ENCODE data around the gene C18orf63.

C18orf63 gene

DNA sequence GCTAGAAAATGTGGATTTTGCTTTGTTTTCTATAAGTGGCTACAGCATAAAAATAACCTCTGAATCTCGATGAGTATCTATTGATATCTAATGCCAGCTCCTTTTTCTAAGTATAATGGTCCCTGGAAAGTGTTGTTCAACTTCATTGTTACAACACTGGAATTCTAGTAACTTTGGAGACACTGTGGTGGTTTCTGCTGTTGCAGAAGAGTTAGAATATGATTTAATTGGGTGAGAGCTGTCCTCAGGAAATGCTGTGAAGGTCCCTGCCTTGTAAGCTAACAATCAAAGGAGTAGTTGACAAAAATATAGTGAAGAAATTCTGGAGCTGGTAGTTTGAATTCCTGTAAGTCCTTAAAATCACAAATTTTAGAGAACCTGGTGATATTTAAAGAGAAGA, 62.1 kb downstream of the C18orf63 start:
- no peak for DNase-seq (ENCODE audit: low spot score)

DNA sequence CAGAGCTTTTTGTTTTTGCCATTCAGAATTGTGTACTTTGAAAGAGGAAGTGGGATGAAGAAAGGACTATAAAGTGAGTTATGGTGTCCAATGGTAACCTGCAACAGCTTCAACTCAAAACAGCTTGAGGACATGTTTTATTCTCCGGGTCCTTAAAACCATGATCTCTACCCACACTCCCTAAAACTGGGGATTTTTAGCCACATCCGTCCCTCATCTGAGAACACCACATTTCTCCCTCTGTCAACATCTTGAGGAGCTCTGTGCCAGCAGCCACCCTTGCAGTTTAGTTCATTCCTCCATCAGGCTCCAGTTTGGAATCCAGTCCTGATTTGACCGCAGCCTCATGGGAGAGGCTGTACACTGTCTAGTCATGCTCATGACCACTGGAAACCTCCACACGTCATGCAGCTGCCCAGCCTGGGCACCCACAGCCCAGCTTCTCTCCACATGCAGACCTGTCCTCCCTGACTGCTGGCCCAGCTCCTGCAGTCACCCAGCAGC, 62.6 kb downstream of the C18orf63 start:
- no peak for DNase-seq (ENCODE audit: low spot score)

DNA sequence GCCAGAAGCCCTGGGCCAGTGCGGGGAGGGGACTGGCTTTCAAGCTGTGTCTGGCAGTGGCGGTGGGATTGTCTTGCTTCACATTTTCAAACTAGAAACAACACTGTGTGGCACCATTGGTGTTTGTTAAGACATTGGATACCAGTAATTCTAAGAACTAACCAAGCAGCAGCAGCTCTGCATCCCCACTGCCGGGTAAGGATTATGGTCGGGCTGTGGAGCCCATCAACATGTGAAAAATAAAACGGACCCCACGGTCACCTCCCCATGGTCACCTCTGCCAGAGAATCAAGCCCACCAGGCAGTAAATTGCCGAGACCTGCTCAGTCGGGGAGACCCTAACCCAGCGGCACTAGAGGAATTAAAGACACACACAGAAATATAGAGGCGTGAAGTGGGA, 65.3 kb downstream of the C18orf63 start:
- DNase-seq (ENCODE audit: low spot score), result no peak

DNA sequence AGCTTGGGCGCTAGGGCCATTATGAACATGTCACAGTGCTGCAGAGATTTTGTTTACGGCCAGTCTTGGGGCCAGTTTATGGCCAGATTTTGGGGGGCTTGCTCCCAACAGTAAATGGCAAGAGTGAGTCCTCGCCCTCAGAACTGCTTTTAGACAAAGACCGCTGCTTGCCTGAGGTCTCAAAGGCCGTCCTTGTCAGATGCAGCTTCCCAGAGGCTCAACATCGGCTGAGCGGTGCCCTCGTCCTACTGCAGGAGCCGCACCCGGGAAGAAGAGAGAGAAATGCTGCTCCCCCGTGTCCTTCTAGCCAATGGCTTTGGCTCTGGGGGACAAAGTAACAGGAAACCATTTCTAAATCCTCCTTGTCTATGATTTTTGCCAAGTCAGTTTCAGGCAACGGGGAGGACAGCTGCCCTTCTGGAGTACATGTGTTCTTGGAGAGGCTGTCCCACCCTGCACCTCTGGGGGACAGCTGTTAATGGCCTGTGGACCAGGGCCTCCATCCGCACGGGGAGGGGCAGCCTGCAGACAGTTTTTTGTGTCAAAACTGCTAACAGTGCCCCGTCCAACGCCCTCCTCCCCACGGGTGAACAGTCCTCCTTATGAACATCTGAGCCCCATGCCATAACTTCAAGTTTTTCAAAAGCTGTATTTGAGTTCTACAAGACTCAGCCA, 66.1 kb downstream of the C18orf63 start:
- DNase-seq (ENCODE audit: low spot score), result no peak

DNA sequence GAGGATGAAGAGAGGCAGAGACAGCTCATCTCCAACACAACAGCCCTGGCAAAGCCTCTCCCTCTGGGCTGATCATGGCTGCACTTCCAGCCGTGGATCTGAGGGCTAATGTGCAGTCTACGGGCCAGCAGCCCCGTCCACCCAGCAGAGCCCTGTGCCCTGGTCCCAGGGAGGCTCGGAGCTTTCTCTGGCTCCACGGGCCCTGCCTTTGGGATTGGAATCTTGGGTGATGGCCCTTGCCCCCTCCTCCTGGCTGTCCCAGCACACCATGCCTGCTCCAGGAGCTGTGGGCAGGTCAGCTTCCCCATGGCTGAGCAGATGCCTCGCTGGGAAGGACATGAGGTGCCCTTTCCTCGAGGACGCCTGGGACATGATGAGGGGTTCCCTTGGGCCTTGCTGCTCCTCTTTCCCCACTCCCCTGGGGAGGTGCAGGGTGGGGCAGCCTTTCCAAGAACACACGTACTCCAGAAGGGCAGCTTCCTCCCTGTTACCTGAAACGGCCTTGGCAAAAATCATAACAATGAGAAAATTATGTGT, 66.9 kb downstream of the C18orf63 start:
- no peak for DNase-seq (ENCODE audit: low spot score)

DNA sequence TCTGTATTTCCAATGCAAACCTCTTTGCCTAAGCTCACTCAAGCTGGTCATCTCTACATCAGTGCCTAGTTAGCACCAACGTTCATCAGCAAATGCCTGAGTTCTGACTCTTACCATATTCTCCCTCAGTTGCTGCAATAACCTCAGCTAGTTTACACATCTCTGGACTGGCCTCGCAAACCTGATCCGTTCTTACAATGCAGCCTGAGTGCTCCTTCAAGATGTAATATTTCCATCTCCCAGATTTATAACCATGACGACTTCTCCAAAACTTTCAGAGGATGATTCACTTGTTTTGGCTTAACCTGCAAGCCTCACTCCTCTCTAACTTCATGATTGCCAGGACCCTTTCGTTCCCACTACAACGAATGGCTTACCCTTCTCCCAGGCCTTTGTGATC, 71.7 kb downstream of the C18orf63 start:
- no peak for DNase-seq (ENCODE audit: low spot score)

DNA sequence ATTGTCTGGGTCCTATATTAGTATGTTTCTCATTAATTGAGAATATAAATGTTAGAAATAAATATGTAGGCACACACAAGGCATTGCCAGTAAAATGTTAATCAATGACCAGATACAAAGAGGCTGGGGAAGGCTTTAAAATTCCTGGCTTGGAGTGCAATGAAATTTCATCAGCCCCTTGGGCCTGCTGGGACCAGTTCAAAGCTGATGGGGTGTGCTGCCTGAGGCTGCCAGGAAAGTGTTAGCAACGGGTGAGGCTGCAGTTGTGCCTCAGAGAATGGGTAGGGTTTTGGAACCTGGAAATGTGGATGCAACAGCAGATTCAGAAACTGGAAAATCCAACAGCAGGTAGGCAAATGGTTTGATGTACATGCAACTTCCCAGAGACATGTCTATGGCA, 72.6 kb downstream of the C18orf63 start:
- DNase-seq (ENCODE audit: low spot score), result no peak

DNA sequence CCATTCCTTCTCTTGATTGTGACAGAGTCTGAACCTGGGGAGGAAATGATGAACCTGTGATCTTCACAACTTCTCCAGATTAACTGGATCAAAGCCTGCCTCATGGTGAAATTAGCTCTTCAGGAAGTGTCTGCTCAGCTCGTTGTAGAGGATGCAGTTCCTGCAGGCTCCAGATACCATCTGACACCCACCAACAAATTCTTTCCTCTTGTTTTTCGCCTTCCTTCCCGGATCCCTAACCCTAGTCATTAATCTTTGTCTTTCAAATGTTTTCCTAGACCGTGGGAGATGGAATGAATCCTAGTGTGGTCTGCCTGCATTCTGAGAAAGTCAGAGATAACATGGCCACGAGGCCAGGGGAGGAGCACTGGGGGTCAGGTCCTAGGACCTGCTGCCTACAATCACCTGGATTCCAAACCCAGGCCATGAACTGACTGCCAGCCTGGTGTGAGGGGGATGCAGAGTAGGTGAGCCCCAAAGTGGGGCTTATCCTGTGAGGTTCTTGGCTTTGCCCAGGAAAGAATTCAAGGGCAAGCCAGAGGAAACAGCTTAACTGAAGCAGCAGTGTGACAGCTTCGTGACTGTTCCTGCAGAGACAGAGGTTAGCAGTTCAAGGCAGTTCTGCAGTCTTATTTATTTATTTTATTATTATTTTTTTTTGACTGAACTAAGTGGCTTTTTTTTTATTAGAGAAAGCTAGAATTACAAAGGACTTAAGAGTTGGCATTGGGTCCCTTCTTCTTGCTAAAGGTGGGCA, 73.7 kb downstream of the C18orf63 start:
- no peak for DNase-seq (ENCODE audit: low spot score)

DNA sequence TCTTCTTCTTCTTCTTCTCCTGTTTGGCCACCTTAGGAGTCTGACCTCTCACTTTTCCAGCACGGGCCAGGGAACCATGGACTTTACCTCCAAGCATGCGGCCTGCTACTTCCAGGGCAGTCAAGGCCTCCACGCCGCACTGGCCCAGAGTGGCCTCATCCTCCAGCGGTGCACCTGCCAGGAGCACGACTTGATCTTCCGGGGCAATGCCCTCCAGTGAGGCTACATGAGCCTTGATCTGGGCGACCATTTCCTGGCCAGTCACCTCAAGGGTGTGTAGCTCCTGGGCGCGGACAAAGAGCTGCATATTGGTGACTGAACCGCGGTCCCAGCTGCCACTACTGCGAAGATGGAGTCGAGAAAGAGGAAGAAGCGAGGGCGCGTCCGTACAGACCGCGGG, 74.4 kb downstream of the C18orf63 start:
- no peak for DNase-seq (ENCODE audit: low spot score)

DNA sequence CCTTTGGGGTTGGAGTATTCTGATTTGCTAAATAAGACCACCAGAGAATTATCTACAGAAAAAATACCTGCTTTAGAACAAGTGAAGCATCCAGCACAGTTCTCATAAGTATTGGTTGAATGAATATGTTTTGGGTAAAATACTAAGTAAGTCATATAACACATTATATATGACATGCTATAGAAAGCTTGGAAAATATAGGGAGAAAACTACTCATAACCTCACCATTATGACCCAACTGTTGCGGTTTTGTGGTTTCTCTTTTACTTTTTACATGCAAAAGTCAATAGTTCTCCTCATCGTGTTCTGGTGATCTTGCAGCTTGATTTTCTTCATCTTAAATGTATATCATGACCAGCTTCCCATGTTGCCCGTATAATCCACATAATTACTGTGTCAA, 75.3 kb downstream of the C18orf63 start:
- DNase-seq (ENCODE audit: low spot score), result no peak

DNA sequence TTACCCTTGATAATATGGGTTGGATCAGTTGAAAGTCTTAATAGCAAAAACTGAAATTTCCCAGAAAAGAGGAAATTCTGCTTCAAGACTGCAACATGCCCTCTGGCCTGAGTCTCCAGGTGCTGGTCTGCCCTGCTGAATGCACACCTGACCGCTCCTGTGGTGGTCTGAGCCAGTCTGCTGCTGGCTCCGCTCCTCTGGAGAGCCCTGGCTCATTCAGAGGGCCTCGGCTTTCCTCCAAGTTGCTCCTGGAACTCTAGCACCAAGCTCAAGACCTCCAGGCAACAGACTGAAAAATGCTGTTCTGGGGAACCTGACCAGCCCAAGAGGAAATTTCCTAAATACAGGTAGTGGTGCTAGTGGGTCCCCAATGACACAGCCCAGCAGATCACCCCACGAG, 76.7 kb downstream of the C18orf63 start:
- DNase-seq (ENCODE audit: low spot score), result no peak

DNA sequence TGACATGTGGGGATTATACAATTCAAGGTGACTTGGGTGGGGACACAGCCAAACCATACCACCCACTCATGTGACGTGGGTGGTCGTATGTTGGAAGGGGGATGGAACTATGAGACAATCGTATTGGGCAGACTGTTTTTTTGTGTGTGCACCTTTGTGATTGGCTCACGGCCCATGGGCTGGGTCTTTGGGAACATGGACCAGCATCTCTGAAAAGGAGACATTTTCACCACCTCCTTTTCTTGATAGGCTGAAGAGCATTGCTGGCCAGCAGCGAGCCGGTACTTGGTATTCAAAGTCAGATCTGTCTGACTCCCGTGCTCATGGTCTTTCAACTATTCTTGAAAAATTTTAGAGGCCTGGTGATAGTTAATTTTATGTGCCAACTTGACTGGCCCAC, 79.4 kb downstream of the C18orf63 start:
- DNase-seq (ENCODE audit: low spot score), result no peak

DNA sequence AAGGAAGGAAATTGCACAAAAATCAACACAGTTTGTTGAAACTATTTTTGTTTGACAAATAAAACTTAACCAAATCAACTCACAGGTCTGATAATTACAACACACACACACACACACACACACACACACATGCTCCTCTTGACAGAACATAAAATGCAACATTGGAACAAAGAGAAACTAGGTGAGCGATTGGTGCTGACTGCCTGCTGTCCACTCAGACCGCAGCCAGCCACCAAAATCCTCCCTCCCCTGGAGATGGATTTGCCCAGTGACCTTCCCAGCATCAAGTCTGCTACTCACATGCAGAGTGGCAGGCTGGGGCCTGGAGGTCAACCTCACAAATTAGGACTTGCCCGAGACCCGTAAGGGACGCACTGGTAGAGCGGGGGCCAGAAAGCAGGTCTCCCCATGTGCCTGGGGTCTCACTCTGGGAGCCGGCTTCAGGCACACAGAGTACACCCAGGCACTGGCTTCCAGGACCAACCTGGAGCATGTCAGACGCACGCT, 80.1 kb downstream of the C18orf63 start:
- DNase-seq (ENCODE audit: low spot score), result no peak

DNA sequence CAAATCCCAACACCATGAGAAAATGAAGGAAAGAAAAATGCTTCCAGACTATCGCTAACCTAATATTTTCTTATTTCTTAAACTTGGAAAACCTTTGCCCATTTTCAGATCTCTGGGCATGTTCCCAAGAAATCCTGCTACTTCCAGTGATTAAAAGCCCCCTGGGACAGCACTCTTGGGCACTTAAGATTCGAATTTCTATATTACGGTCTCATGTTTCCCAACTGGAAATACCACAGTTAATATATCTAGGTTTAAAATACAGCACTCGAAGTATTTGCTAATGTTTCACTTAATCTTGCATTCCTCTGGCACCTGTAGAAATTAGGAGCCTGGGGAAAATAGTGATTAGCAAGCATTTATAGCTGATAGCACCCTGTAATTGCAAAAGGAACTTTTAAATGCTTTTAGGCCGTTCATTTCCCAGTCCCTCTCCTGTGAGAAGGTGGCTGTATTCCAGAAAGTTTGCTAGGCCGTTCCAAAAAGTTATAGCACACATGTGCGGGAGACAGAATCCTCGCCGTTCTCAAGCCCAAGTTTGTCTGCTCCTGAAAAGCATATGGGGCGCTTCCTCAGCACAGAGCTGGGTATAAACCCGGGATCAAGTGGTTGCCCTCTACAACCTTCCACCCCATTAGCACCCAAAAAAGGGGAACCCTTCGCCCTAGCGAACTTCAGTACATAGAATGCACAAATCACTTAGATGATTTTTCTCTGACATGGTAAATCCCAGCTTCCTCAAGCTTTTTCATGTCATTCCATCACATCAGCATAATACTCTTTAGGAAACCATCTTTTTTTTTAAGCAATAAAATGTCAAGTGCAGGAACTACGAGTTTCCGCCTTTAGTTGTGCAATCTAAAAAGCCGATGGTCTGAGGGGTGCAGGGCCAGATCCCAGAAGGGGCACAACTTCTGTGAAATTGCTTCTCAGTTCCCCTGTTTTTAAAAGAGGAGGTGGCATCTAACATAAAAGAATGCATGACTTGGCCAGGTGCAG, 80.8 kb downstream of the C18orf63 start:
- no peak for DNase-seq (ENCODE audit: low spot score)

DNA sequence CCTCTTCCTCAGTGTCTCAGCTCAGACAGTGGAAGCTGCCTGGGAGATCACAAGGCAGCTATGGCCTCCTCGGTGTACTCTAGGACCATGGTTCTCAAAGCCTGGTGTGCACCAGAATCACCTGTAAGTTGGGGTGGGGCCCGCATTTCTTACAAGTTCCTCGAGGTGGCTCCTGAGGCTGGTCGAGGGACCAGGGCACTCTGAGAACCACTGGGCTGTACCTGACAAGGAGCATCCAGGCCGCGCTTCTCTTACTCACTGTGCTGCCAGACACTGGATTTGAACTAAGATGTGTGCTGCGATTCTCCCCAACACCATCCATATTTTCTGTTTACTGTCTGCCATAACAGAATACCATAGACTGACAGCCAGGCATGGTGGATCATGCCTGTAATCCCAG, 81.9 kb downstream of the C18orf63 start:
- DNase-seq (ENCODE audit: low spot score), result no peak

DNA sequence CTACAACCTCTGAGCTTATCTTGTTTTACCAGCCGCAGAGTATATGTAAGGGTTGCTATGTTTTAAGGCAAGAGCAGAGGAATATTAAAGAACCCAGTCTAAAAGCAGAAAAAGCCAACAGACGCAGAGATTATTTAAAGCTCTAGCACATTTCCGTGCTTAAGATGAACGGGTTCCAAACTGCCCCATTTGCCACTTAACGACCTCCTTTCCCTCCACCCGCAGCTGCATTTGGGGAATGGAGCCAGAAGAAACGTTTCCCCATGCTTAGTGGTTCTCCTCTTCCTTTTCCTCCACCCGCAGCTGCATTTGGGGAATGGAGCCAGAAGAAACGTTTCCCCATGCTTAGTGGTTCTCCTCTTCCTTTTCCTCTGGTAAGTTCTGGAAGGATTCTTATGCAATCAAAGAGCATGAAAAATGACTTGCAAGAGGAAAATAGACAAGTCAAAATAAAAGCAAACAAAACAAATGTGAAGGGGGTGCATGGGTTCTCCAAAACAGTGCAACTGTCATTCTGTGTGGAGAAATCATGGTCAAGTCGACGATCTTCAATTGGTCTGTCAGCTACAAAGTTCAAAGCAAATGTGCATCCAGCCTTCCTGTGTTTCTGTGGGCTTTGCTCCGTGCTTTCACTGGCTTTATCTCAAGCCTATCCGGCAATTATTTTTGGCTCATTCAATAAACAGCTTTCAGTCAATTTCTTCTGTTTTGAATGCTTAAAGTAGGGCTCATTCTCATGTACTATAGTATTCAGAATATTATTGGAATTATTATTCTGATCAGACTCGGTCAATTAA, 83.7 kb downstream of the C18orf63 start:
- no peak for DNase-seq (ENCODE audit: low spot score)

DNA sequence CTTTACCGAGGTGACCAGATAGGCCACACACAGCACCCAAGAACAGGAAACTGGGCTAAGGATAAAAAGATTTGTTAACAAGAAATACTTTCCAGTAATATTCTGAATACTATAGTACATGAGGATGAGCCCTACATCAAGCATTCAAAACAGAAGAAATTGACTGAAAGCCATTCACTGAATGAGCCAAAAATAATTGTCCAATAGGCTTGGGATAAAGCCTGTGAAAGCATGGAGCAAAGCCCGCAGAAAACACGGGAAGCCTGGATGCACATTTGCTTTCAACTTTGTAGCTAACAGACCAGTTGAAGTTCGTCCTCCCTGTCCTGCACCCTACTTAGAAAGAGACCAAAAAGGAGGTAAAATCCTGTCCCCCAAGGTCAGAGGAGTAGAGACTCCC, 85.2 kb downstream of the C18orf63 start:
- DNase-seq (ENCODE audit: low spot score), result no peak

DNA sequence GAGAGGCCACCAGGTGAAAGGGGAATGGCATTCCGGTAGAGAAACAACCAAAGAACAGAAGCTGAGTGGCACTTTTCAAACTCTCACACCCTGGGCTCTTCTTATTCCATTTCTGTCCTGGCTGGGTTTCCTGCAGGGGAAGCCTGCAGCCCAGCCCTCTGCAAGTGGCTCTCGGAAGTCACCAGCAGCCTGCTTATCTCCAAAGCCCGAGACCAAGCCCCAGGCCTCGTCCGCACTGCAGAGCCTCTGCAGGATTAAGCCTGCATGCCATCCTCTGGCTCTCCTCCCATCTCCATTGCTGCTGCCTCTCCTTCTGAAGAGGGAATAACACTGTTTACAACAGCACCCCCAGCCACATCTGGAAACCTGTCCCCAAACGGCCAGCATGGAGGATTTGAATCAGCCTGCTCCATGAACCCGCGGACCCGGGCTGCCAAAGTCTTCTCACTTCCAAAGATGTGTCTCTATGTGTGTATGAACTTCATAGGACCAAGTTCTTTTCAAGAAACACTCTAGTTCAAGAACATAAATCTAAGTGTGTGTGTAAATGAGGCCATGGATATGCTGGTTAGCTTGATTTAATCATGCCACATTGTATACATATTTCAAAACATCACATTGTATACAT, 87.3 kb downstream of the C18orf63 start:
- no peak for DNase-seq (ENCODE audit: low spot score)

DNA sequence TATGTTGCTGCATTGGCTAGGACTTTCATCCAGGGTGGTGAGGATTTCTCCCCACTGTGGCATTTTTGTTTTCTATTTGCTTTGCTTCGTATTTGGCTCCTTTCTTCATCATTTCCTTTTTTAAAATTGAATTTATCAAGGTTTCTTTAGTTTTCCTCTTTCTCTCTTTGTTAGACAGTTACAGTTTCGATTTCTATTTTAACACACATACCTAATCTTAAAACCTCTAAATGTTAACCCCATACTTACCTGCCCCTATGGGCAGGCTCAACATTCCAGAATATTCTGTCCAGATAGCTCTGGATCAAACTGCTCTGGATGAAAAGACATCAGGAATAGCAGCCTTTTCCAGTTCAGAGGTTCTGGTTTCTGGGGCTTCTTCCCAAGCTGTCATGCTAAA, 92.2 kb downstream of the C18orf63 start:
- no peak for DNase-seq (ENCODE audit: low spot score)

All from D341Med (cell line).